Endodermal cell (in vitro differentiated cells): ENCODE results near the gene HOPX. TPM values are rescaled to one million over a fixed set of nuclear protein-coding genes. Genes with fewer than 3 reads are reported as not detected.
"Not testable (repeated sequence)": the region's sequence is repeated elsewhere in the genome, so short reads cannot be mapped to it uniquely, and the experiment has no call there.

Experiments
- DNase-seq: peaks from one replicate; pipeline ENCODE4 v3.0.0-alpha.2; 2017
- H3K27ac ChIP-seq: 2 replicates; pipeline ENCODE4 v1.5.1; 2013; ENCODE audit warnings: mild to moderate bottlenecking, low read depth, low read length, moderate library complexity
- H3K27me3 ChIP-seq: 2 replicates; pipeline ENCODE4 v1.6.1; 2013; ENCODE audit warnings: mild to moderate bottlenecking, low read length, moderate library complexity; ENCODE audit not compliant: insufficient read depth, control insufficient read depth, poor library complexity, severe bottlenecking
- H3K36me3 ChIP-seq: 2 replicates; pipeline ENCODE4 v1.7.0; 2013; ENCODE audit warnings: mild to moderate bottlenecking, low read length, moderate library complexity; ENCODE audit not compliant: control insufficient read depth, insufficient read depth
- H3K4me1 ChIP-seq: one replicate; pipeline ENCODE4 v1.7.0; 2013; ENCODE audit warnings: low read length; ENCODE audit not compliant: control insufficient read depth, insufficient read depth
- H3K4me3 ChIP-seq: 2 replicates; pipeline ENCODE4 v1.5.1; 2013; ENCODE audit warnings: mild to moderate bottlenecking, low read length, moderate library complexity
- H3K9ac ChIP-seq: 2 replicates; pipeline ENCODE4 v1.6.1; 2013; ENCODE audit warnings: mild to moderate bottlenecking, low read length, moderate library complexity; ENCODE audit not compliant: poor library complexity, severe bottlenecking; ENCODE audit errors: extremely low read depth
- H3K9me3 ChIP-seq: 2 replicates; pipeline ENCODE4 v1.6.1; 2013; ENCODE audit warnings: mild to moderate bottlenecking, low read length, moderate library complexity; ENCODE audit not compliant: control insufficient read depth
- H3K27ac Mint-ChIP-seq: 2 replicates; pipeline ENCODE4 v1.8.0; 2020; ENCODE audit warnings: mixed read lengths
- H3K27me3 Mint-ChIP-seq: 2 replicates; pipeline ENCODE4 v1.8.0; 2021; ENCODE audit warnings: mild to moderate bottlenecking, mixed read lengths; ENCODE audit not compliant: insufficient read depth
- H3K36me3 Mint-ChIP-seq: 2 replicates; pipeline ENCODE4 v1.8.0; 2020; ENCODE audit warnings: low read depth, mixed read lengths
- H3K4me1 Mint-ChIP-seq: 2 replicates; pipeline ENCODE4 v1.8.0; 2020; ENCODE audit warnings: mixed read lengths
- H3K4me3 Mint-ChIP-seq: 2 replicates; pipeline ENCODE4 v1.8.0; 2020; ENCODE audit warnings: mild to moderate bottlenecking, moderate library complexity, mixed read lengths
- H3K9me3 Mint-ChIP-seq: 2 replicates; pipeline ENCODE4 v1.8.0; 2020; ENCODE audit warnings: mild to moderate bottlenecking, mixed read lengths
- WGBS, 2 experiments: methylation state at CpG; one replicate each; pipeline versions ENCODE4 v1.1.5 to v1.1.7; 2013; ENCODE audit warnings: missing lambda C conversion rate in 2 of 2, mixed read lengths in 1 of 2; ENCODE audit not compliant: insufficient coverage in 1 of 2, insufficient read length in 1 of 2; 5-methylcytosine and 5-hydroxymethylcytosine counted together
- total RNA-seq, 2 donors: library from RNA; stranded (reverse); fragmentation: NEBNext Ultra II Directional in 1 of 2; extraction: Animal tissue kit (Norgen Biotek cat#: 25700) in 1 of 2; gene quantifications; 2 replicates in 1 of 2; 3 replicates in 1 of 2; pipeline ENCODE4 v1.2.1, GENCODE V29; 2021
- TF ChIP-seq, protein P1 (sequence below): fragments of 200-600 bp; sonication (generic); conservative IDR thresholded peaks from 2 replicates; pipeline ENCODE4 v1.5.0; 2021; ENCODE audit warnings: antibody characterized with exemption, mild to moderate bottlenecking

Gene HOPX
- total RNA-seq, 2 donors from 2014 or later: not detected

GRCh38 chr4:56696056-56696455, 15.0 kb upstream of the HOPX start:
- no peaks in the 10 kb centered on the region for H3K4me1 ChIP-seq
- no peaks in the 10 kb centered on the region for H3K9me3 ChIP-seq
- no peaks in the 10 kb centered on the region for H3K27me3 ChIP-seq
- Mint-ChIP-seq H3K27me3 (peaks cover 12% of the 10 kb centered on the region), H3K4me1 (peaks cover 21% of the 10 kb centered on the region), H3K27ac (no peak overlapping the region), H3K4me3 (no peak overlapping the region), H3K9me3 (peaks cover 7% of the 10 kb centered on the region), H3K36me3 (no peaks in the 10 kb centered on the region)
- WGBS, 2 experiments: 97% methylated on average over 5 of the region's 5 CpGs; no CpG with 5 or more reads in 1 of the 2 experiments
- no peak overlapping the region for H3K9ac ChIP-seq
- H3K4me3 ChIP-seq: no peak overlapping the region
- TF ChIP-seq, protein P1, sequence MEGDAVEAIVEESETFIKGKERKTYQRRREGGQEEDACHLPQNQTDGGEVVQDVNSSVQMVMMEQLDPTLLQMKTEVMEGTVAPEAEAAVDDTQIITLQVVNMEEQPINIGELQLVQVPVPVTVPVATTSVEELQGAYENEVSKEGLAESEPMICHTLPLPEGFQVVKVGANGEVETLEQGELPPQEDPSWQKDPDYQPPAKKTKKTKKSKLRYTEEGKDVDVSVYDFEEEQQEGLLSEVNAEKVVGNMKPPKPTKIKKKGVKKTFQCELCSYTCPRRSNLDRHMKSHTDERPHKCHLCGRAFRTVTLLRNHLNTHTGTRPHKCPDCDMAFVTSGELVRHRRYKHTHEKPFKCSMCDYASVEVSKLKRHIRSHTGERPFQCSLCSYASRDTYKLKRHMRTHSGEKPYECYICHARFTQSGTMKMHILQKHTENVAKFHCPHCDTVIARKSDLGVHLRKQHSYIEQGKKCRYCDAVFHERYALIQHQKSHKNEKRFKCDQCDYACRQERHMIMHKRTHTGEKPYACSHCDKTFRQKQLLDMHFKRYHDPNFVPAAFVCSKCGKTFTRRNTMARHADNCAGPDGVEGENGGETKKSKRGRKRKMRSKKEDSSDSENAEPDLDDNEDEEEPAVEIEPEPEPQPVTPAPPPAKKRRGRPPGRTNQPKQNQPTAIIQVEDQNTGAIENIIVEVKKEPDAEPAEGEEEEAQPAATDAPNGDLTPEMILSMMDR: no peak
- peak; percentile 3 for DNase-seq
- H3K27ac ChIP-seq: no peak overlapping the region
- H3K36me3 ChIP-seq: no peaks in the 10 kb centered on the region

GRCh38 chr4:56693476-56693875, 12.4 kb upstream of the HOPX start:
- H3K4me3 ChIP-seq, H3K4me1 ChIP-seq, H3K9me3 ChIP-seq, H3K4me3 Mint-ChIP-seq, H3K27me3 ChIP-seq, H3K9me3 Mint-ChIP-seq, DNase-seq, H3K36me3 Mint-ChIP-seq, H3K27ac Mint-ChIP-seq, H3K9ac ChIP-seq, H3K36me3 ChIP-seq, H3K27ac ChIP-seq: not testable (repeated sequence)
- WGBS, 2 experiments: 91% methylated on average over 27 of the region's 35 CpGs; no CpG with 5 or more reads in 1 of the 2 experiments
- Mint-ChIP-seq H3K4me1 (peaks cover 23% of the 10 kb centered on the region), H3K27me3 (peaks cover 20% of the 10 kb centered on the region)

DNA sequence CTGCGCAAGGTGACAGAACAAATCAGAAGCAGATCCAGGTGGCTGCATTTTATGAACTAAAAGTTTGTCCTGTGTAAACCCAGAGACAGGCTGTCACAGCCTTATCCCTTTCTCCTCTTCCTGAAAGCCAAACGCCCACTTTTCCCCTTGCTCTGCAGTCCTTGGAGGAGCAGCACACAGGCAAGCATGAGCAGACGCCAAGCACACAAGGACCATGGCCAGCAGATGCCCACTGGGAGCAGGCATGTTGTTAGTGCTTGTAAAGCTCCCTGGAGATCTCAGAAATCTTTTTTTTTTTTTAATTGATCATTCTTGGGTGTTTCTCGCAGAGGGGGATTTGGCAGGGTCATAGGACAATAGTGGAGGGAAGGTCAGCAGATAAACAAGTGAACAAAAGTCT, 11.5 kb upstream of the HOPX start:
- DNase-seq: no peak
- Mint-ChIP-seq H3K4me3 (no peak overlapping the region), H3K4me1 (peaks cover 21% of the 10 kb centered on the region), H3K9me3 (peaks cover 7% of the 10 kb centered on the region), H3K27ac (peak overlapping the region; percentile 42), H3K36me3 (no peaks in the 10 kb centered on the region), H3K27me3 (peaks cover 23% of the 10 kb centered on the region)
- no peak overlapping the region for H3K9ac ChIP-seq
- 60 to 79% methylated on average over 1 to 3 of the region's 4 CpGs for WGBS, 2 experiments
- no peak overlapping the region for H3K27ac ChIP-seq
- no peaks in the 10 kb centered on the region for H3K36me3 ChIP-seq
- no peak overlapping the region for H3K4me3 ChIP-seq
- H3K27me3 ChIP-seq: peaks cover 7% of the 10 kb centered on the region
- TF ChIP-seq, protein P1: no peak
- H3K4me1 ChIP-seq: peaks cover 4% of the 10 kb centered on the region
- no peaks in the 10 kb centered on the region for H3K9me3 ChIP-seq

GRCh38 chr4:56691425-56691824, 10.3 kb upstream of the HOPX start:
- no peak overlapping the region for H3K27ac ChIP-seq
- H3K36me3 Mint-ChIP-seq: no peaks in the 10 kb centered on the region
- H3K36me3 ChIP-seq: no peaks in the 10 kb centered on the region
- no peak overlapping the region for H3K4me3 ChIP-seq
- no peaks in the 10 kb centered on the region for H3K9me3 ChIP-seq
- no peak overlapping the region for H3K4me3 Mint-ChIP-seq
- H3K27ac Mint-ChIP-seq: no peak overlapping the region
- H3K4me1 Mint-ChIP-seq: peaks cover 22% of the 10 kb centered on the region
- H3K9ac ChIP-seq: no peak overlapping the region
- H3K4me1 ChIP-seq: peaks cover 4% of the 10 kb centered on the region
- H3K27me3 ChIP-seq: peaks cover 11% of the 10 kb centered on the region
- TF ChIP-seq, protein P1: no peak
- H3K27me3 Mint-ChIP-seq: peaks cover 24% of the 10 kb centered on the region
- WGBS, 2 experiments: 58 to 60% methylated on average over 3 of the region's 3 CpGs
- DNase-seq: no peak
- H3K9me3 Mint-ChIP-seq: peaks cover 7% of the 10 kb centered on the region
